ENCODE results near the gene CEACAM5. TPM values are rescaled to one million over a fixed set of nuclear protein-coding genes. Genes with fewer than 3 reads are reported as not detected.
"Not testable (repeated sequence)": the region's sequence is repeated elsewhere in the genome, so short reads cannot be mapped to it uniquely, and the experiment has no call there.

Gene CEACAM5
- total RNA-seq, 2 donors from 2014 or later: not detected

DNA sequence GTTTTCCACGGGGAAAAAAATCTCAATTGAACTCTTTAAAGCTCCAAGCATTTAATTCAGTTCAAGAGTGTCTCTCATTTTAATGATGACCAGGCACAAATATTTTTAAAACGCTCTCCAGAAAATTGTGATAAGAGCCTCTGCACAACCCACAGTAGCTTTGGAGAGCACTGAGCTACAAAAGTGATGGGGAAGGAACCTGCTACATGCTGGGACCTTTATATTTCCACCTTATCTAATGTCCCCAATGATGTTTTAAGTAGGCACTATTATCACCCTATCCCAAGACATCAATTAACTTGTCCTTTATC lies 32.8 kb downstream of the CEACAM5 start:
- Mint-ChIP-seq H3K36me3 (ENCODE audit: low read depth) (no peaks in the 10 kb centered on the region), H3K27ac (peak overlapping the region; percentile 72)

DNA sequence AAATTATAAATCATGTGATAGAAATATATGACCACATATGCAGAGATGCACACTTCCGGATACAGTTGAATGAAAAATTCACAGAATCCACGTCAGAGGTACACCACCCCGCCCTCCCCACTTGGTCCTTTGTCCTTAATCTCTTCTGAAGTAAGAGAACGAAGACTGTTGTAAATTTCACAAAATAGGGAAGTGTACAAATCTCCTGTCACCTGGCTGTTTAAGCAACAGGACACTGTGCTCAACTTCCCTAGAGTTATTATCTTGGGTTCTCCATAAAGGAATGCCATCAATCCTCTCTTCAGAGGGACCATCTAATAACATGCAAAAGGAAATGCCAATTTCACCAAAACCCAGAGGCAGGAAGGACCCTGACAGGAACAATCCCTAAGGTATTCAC lies 36.4 kb downstream of the CEACAM5 start:
- no peak for ATAC-seq (replicated peaks)
- peaks cover 39% of the 10 kb centered on the region for H3K27me3 Mint-ChIP-seq

More for the DNA sequence above, 32.8 kb downstream of the CEACAM5 start:
- Mint-ChIP-seq H3K4me3 (peak overlapping the region; percentile 42), H3K27me3 (peaks cover 37% of the 10 kb centered on the region), H3K9me3 (no peaks in the 10 kb centered on the region), H3K4me1 (peaks cover 26% of the 10 kb centered on the region)
- ATAC-seq (replicated peaks): no peak

DNA sequence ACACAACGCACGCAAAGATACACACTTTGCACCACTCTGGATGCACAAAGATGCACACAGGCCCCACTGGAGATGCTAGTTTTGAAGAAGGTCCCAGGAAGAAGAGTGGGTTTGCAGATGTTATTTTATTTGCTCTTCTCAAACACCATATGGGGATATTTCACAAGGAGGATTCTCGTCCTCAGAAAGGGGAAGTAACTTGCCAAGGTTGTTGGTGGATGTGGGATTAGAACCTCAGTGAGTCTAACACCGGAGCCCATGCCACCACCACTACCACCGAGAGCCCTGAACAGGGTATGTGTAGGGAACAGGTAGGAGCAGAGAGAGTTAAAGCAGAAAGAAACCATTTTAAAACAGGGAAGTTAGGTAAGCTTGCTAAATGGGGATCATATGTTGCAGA lies 37.3 kb downstream of the CEACAM5 start:
- no peaks in the 10 kb centered on the region for H3K36me3 Mint-ChIP-seq (ENCODE audit: low read depth)
- H3K27me3 Mint-ChIP-seq: peaks cover 43% of the 10 kb centered on the region
- peaks cover 9% of the 10 kb centered on the region for H3K4me1 Mint-ChIP-seq
- no peaks in the 10 kb centered on the region for H3K9me3 Mint-ChIP-seq
- ATAC-seq (replicated peaks): no peak
- H3K4me3 Mint-ChIP-seq: no peak overlapping the region
- H3K27ac Mint-ChIP-seq: no peak overlapping the region

More for the DNA sequence above, 36.4 kb downstream of the CEACAM5 start:
- Mint-ChIP-seq H3K9me3 (no peaks in the 10 kb centered on the region), H3K4me3 (no peak overlapping the region), H3K27ac (no peak overlapping the region), H3K4me1 (peaks cover 18% of the 10 kb centered on the region), H3K36me3 (ENCODE audit: low read depth) (no peaks in the 10 kb centered on the region)

DNA sequence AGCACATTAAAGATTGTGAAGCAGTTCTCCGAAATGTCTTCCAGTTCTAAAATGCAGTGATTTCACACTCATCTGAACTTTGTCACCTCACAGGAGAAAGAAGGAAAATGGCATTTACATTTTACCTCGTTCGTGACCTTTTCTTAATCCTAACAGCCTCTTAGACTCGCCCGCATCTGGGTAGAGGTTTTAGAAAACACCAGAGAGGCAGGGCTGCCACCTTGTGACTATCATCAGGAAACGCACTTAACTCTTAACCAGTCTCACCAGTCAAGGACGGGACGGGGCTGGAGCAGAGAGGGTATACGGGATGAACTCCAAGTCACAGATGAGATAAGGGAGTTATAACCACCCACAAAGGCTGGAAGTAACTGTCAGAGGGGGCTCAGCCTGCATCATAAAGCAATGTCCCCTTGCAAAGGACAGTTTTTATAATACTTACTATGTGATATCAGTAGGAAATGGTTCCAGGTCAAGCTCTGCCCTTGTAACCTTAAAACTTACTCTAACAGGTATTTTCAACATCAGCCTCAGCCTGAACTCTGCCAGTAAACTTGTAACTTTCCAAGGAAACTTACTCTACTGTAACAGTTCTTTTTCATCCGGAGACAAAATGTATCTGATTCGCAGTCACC lies 38.3 kb downstream of the CEACAM5 start:
- H3K4me3 Mint-ChIP-seq: no peak overlapping the region
- H3K9me3 Mint-ChIP-seq: no peaks in the 10 kb centered on the region
- peak; percentile 87 for ATAC-seq (replicated peaks)
- no peaks in the 10 kb centered on the region for H3K4me1 Mint-ChIP-seq
- H3K27ac Mint-ChIP-seq: no peak overlapping the region
- H3K27me3 Mint-ChIP-seq: peaks cover 45% of the 10 kb centered on the region
- H3K36me3 Mint-ChIP-seq (ENCODE audit: low read depth): no peaks in the 10 kb centered on the region

DNA sequence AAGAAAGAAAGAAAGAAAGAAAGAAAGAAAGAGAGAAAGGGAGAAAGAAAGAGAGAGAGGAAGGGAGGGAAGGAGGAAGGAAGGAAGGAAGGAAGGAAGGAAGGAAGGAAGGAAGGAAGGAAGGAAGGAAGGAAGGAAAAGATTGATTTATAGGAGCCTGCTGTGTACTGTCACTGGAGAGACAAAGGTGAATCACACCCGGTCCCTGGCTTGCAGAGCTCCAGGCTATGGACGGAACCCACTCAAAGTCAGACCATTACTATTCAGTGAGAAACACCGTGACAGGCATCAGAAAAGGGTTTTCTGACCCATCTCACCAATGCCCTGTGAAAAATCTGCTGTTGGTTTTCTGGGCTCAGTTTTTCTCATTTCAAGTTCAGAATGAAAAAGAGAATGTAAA lies 39.6 kb downstream of the CEACAM5 start:
- Mint-ChIP-seq H3K27me3 (peaks cover 45% of the 10 kb centered on the region), H3K27ac (no peak overlapping the region), H3K4me3 (no peak overlapping the region), H3K9me3 (no peaks in the 10 kb centered on the region), H3K36me3 (ENCODE audit: low read depth) (no peaks in the 10 kb centered on the region), H3K4me1 (no peaks in the 10 kb centered on the region)
- ATAC-seq (replicated peaks): no peak

DNA sequence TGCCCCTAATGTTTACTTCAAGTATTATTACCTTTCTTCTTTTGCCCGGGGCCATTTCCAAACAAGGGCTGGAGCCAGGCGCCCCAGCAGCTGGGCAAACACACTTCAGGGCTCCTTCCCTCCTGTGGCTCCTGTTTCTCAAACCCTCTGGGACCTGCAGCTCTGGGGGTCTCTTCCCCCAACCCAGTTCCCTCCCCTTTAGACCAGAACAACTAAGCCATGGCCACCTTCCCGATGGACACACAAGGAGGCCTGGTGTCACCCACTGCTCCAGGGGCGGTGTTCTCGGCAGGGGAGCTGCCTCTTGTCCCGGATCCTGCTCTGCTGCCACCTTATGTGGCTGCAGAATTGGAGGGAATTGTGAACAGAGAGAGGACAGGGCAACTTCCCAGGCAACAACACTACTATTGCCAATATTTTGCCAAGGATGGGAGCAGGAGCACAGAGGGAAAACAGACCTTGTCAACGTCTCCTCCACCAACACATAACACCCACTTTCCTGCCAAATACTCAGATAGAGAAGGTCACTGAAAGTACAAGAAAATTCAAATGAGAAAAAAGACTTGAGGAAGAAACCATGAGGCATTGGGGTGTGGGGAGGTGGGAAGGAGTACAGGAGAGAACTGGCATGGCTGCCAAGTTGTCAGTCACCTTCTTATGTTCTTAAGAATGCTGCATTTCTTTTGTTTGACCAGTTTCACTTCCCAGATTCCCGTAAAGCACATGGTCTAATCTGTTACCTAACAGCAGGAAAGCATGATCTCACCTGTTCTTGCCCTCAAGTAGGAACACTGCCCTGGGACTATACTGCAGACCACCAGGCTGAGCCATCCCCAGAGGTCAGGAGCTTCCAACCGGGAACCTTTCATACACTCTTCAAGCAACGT lies 42.1 kb downstream of the CEACAM5 start:
- H3K27me3 Mint-ChIP-seq: peaks cover 35% of the 10 kb centered on the region
- not testable (repeated sequence) for H3K9me3 Mint-ChIP-seq; H3K36me3 Mint-ChIP-seq (ENCODE audit: low read depth); H3K4me1 Mint-ChIP-seq; ATAC-seq (replicated peaks); H3K27ac Mint-ChIP-seq; H3K4me3 Mint-ChIP-seq

DNA sequence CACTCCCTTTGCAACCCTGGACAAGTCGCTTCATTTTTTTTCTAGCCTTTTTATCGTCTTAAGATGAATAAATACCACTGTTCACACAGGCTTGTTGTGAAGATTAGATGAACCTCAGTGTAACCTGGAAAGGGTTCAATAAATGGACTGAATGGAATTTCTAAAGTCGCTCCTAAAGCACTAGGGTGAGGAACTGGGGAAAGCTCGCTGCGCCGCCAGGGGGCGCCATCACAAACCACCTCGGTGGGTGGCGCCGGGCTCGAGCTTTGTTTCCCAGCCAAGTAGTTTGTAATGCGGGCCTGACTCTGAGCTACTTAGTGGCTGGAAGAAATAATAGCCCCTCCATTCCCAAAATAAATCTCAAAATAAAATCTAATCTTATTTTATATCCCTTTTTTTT lies 44.7 kb downstream of the CEACAM5 start:
- no peaks in the 10 kb centered on the region for H3K9me3 Mint-ChIP-seq
- peaks cover 20% of the 10 kb centered on the region for H3K27me3 Mint-ChIP-seq
- no peak overlapping the region for H3K27ac Mint-ChIP-seq
- H3K4me3 Mint-ChIP-seq: no peak overlapping the region
- H3K36me3 Mint-ChIP-seq (ENCODE audit: low read depth): no peaks in the 10 kb centered on the region
- H3K4me1 Mint-ChIP-seq: peaks cover 5% of the 10 kb centered on the region
- ATAC-seq (replicated peaks): peak; percentile 74

DNA sequence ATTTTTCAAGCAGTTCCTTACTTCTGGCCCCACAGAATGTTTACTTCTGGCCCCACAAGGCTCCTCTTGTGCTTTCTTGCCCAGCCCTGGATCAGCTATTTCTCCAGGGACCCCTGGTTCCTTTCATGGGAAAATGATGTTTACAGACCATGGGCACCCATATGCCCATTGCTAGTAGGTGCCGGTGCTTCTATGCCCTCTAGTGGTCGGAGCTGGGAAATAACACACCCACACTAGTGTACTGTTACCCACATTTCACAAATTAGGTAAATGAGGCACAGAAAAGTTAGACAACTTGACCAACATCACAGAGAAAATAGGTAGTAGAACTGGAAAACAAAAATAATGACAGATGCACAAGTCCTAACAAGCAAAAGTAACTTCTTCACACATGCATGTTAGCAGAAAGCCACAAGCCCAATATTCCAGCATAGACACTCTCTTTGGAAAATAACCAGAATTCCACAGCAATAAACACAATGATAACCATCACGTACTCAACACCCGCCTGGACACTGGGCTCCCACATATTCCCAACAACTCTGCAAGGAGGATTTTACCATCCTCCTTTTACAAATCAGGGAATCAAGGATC lies 45.6 kb downstream of the CEACAM5 start:
- Mint-ChIP-seq H3K27ac (no peak overlapping the region), H3K27me3 (peaks cover 20% of the 10 kb centered on the region), H3K36me3 (ENCODE audit: low read depth) (no peaks in the 10 kb centered on the region), H3K4me3 (no peak overlapping the region), H3K4me1 (peaks cover 5% of the 10 kb centered on the region), H3K9me3 (no peaks in the 10 kb centered on the region)
- peak; percentile 90 for ATAC-seq (replicated peaks)

DNA sequence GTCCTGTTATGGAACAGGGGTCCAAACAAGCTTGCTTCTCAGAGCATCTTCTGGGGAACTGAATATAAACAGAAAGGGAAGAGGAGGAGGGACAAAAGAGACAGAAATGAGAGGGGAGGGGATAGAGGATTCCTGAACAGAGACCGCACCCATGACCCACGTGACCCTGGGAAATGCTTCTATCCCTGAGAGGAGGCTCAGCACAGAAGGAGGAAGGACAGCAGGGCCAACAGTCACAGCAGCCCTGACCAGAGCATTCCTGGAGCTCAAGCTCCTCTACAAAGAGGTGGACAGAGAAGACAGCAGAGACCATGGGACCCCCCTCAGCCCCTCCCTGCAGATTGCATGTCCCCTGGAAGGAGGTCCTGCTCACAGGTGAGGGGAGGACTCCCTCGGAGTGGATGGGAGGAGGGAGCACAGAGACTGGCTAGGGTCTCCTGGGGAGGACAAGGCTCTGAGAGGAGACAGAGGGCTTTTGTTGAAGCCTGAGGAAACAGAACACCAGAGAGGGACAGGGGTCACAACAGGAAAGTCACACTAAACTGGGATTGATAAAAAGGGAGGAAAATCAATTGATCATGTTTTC lies 47.0 kb downstream of the CEACAM5 start, which contains the start of gene CEACAM6:
Gene CEACAM6 (plus strand): TSS at position 203 of the 586 bp plus-strand sequence. CDS start 109 bp downstream, at position 312.
- no peak within 1 kb of the TSS for H3K4me3 Mint-ChIP-seq
- no peaks in the 10 kb centered on the region for H3K9me3 Mint-ChIP-seq
- H3K36me3 Mint-ChIP-seq (ENCODE audit: low read depth): no peaks in the 10 kb centered on the region
- peaks cover 5% of the 10 kb centered on the region for H3K4me1 Mint-ChIP-seq
- H3K27ac Mint-ChIP-seq: no peak within 1 kb of the TSS
- ATAC-seq (replicated peaks): no peak
- H3K27me3 Mint-ChIP-seq: peaks cover 29% of the 10 kb centered on the region

DNA sequence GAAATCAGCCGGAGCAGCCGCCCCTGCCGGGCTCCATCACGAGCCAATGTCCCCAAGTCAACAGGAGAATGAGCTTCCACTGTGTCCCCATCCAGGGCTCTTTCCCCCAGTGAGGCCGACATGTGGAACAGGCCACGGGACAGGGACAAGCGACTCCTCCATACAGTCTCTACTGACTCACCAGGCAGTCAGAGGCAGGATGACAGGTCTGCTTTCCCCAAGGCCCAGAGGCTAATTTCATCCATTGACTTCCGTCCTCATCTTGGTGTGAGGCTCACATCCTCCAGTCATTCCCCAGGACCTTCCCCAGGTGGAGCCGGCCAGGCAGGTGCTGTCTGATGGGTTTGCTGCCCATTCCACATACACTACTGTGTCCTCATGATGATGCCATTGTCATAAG lies 50.4 kb downstream of the CEACAM5 start:
- H3K4me3 Mint-ChIP-seq: no peak overlapping the region
- no peak for ATAC-seq (replicated peaks)
- H3K4me1 Mint-ChIP-seq: peaks cover 2% of the 10 kb centered on the region
- H3K27me3 Mint-ChIP-seq: peaks cover 41% of the 10 kb centered on the region
- no peak overlapping the region for H3K27ac Mint-ChIP-seq
- H3K9me3 Mint-ChIP-seq: no peaks in the 10 kb centered on the region
- H3K36me3 Mint-ChIP-seq (ENCODE audit: low read depth): no peaks in the 10 kb centered on the region

DNA sequence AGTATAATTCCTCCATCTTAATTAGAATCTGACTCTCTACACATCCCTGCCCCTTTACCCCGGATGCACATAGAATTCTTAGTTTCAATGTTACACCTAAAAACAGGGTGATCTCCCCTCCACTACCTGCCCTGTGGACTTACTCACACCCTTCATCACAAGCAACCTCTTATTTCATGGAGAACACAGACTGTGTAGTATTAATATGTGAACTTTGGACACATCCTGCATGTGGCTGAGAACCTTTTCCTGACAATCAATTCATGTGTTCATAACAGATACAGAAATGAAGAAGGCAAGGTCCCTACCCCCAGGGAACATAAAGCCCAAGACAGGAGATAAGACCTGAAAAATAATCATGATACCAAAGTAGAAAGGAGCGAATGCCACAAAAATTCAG lies 58.7 kb downstream of the CEACAM5 start:
- Mint-ChIP-seq H3K9me3 (no peaks in the 10 kb centered on the region), H3K36me3 (ENCODE audit: low read depth) (no peaks in the 10 kb centered on the region), H3K4me3 (no peak overlapping the region), H3K27me3 (peaks cover 42% of the 10 kb centered on the region), H3K4me1 (no peaks in the 10 kb centered on the region), H3K27ac (no peak overlapping the region)
- no peak for ATAC-seq (replicated peaks)

DNA sequence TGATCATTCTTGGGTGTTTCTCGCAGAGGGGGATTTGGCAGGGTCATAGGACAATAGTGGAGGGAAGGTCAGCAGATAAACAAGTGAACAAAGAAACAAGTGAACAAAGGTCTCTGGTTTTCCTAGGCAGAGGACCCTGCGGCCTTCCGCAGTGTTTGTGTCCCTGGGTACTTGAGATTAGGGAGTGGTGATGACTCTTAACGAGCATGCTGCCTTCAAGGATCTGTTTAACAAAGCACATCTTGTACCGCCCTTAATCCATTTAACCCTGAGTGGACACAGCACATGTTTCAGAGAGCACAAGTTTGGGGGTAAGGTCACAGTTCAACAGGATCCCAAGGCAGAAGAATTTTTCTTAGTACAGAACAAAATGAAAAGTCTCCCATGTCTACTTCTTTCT lies 59.7 kb downstream of the CEACAM5 start:
- H3K27ac Mint-ChIP-seq; H3K4me1 Mint-ChIP-seq; H3K36me3 Mint-ChIP-seq (ENCODE audit: low read depth); ATAC-seq (replicated peaks); H3K9me3 Mint-ChIP-seq; H3K4me3 Mint-ChIP-seq: not testable (repeated sequence)
- peaks cover 39% of the 10 kb centered on the region for H3K27me3 Mint-ChIP-seq

DNA sequence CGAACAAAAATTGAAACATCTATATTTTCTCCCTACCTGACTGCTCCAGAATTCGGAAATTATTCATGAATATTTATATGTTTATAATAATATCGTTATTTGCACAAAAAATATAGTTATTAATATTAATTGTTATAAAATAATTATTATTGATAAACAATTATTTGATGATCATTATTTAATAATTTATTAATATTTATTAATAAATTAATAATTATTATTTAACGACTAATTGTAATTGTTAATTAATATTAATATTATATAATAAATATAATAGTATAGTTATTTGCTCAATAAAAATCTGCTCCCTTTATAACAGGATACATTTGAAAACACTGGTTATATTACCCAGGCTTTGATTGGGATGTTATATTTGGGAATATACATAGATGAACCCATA lies 61.2 kb downstream of the CEACAM5 start:
- Mint-ChIP-seq H3K4me3 (no peak overlapping the region), H3K9me3 (no peaks in the 10 kb centered on the region), H3K27me3 (peaks cover 48% of the 10 kb centered on the region), H3K4me1 (peaks cover 16% of the 10 kb centered on the region), H3K27ac (no peak overlapping the region), H3K36me3 (ENCODE audit: low read depth) (no peaks in the 10 kb centered on the region)
- no peak for ATAC-seq (replicated peaks)

DNA sequence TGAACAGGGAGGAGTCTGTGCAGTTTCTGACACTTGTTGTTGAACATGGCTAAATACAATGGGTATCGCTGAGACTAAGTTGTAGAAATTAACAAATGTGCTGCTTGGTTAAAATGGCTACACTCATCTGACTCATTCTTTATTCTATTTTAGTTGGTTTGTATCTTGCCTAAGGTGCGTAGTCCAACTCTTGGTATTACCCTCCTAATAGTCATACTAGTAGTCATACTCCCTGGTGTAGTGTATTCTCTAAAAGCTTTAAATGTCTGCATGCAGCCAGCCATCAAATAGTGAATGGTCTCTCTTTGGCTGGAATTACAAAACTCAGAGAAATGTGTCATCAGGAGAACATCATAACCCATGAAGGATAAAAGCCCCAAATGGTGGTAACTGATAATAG lies 63.0 kb downstream of the CEACAM5 start:
- Mint-ChIP-seq H3K9me3 (no peaks in the 10 kb centered on the region), H3K27ac (no peak overlapping the region), H3K4me1 (peaks cover 23% of the 10 kb centered on the region), H3K36me3 (ENCODE audit: low read depth) (no peaks in the 10 kb centered on the region), H3K4me3 (no peak overlapping the region), H3K27me3 (peaks cover 39% of the 10 kb centered on the region)
- peak; percentile 31 for ATAC-seq (replicated peaks)

Data from activated T-helper 17 cell treated with anti-CD3 and anti-CD28 coated beads, Interleukin-2, amount 50 U/mL, for 72 hours (primary cell).